Measurements from ENCODE around the gene CXCL11. TPM values are rescaled to one million over a fixed set of nuclear protein-coding genes. Genes with fewer than 3 reads are reported as not detected.

Gene CXCL11
- total and polyA plus RNA-seq, 9 of the 15 experiments (the other 6 are each of a cell fraction or from before 2014, with no cell fraction given) = 2.1 to 9.1 (median 4.5) TPM

DNA sequence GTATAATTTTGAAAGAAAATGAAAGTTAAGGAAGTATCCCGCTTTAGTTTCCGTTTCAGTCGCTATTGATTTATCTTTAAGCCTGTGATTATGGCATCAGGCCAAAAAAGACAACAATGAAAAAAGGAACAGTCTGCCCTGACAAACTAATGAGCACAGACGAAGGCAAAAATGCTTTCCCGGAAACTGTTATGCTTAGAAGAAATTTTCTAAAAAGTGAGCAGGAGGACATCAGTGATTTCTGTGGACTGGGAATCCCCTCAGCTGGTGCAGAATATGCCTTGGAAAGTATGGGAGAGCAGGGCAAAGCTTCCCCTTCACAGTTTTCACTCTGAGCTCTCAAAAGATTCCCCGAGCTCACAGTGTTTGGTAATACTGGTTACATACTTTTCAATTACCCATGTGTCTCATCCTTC lies 7.5 kb downstream of the CXCL11 start (continued):
- TF ChIP-seq ZNF57 (CRISPR knock-in tag; IDR thresholded peaks at IDR 0.05) (no peak), SRSF7 (optimal IDR thresholded peaks at IDR 0.05; ENCODE audit: low read depth, low read length) (no peak), PBX2 (CRISPR knock-in tag; IDR thresholded peaks at IDR 0.05; ENCODE audit: low read depth) (no peak), PBX2 (tag; conservative IDR thresholded peaks at IDR 0.05; ENCODE audit: low read depth) (peak; percentile 63), NR1H2 (CRISPR knock-in tag; IDR thresholded peaks at IDR 0.05) (no peak), ZNF175 (CRISPR knock-in tag; IDR thresholded peaks at IDR 0.05; ENCODE audit: low read depth) (0 out of 2 replicates have a peak, but pooled peaks have one; percentile 29), FOXK2 (conservative IDR thresholded peaks at IDR 0.05 in 1 of 2, IDR thresholded peaks at IDR 0.05 in 1 of 2; ENCODE audit: low read depth in 2 of 2) (no peak), HEY1 (CRISPR knock-in tag; IDR thresholded peaks at IDR 0.05; ENCODE audit: borderline replicate concordance) (no peak), SOX6 (IDR thresholded peaks at IDR 0.05) (peak; percentile 48; the same call in 1 of the 2 replicates), GATAD2B (IDR thresholded peaks at IDR 0.05; ENCODE audit: borderline replicate concordance) (no peak), JUN (IDR thresholded peaks at IDR 0.05; ENCODE audit: borderline replicate concordance, low read depth, low read length) (no peak), JUN (CRISPR knock-in tag; IDR thresholded peaks at IDR 0.05; ENCODE audit: borderline replicate concordance) (no peak), ARHGAP35 (IDR thresholded peaks at IDR 0.05; ENCODE audit: partially characterized antibody) (no peak), ZBTB43 (CRISPR knock-in tag; IDR thresholded peaks at IDR 0.05) (no peak), ZNF197 (CRISPR knock-in tag; IDR thresholded peaks at IDR 0.05; ENCODE audit: low read depth) (no peak), HDAC3 (IDR thresholded peaks at IDR 0.05; ENCODE audit: borderline replicate concordance, partially characterized antibody) (no peak), SMARCB1 (IDR thresholded peaks at IDR 0.05; ENCODE audit: insufficient read length, low read depth) (no peak)
- TF ChIP-seq, protein P1, sequence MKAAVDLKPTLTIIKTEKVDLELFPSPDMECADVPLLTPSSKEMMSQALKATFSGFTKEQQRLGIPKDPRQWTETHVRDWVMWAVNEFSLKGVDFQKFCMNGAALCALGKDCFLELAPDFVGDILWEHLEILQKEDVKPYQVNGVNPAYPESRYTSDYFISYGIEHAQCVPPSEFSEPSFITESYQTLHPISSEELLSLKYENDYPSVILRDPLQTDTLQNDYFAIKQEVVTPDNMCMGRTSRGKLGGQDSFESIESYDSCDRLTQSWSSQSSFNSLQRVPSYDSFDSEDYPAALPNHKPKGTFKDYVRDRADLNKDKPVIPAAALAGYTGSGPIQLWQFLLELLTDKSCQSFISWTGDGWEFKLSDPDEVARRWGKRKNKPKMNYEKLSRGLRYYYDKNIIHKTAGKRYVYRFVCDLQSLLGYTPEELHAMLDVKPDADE (conservative IDR thresholded peaks at IDR 0.05; ENCODE audit: control insufficient read depth, low read depth, low read length) = no peak
- TF ChIP-seq, protein P2, sequence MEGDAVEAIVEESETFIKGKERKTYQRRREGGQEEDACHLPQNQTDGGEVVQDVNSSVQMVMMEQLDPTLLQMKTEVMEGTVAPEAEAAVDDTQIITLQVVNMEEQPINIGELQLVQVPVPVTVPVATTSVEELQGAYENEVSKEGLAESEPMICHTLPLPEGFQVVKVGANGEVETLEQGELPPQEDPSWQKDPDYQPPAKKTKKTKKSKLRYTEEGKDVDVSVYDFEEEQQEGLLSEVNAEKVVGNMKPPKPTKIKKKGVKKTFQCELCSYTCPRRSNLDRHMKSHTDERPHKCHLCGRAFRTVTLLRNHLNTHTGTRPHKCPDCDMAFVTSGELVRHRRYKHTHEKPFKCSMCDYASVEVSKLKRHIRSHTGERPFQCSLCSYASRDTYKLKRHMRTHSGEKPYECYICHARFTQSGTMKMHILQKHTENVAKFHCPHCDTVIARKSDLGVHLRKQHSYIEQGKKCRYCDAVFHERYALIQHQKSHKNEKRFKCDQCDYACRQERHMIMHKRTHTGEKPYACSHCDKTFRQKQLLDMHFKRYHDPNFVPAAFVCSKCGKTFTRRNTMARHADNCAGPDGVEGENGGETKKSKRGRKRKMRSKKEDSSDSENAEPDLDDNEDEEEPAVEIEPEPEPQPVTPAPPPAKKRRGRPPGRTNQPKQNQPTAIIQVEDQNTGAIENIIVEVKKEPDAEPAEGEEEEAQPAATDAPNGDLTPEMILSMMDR (IDR thresholded peaks at IDR 0.05 in 2 of 3, conservative IDR thresholded peaks at IDR 0.05 in 1 of 3; ENCODE audit: insufficient read depth in 2 of 3, low read depth in 1 of 3, low read length in 3 of 3) = no peak
- TF ChIP-seq, protein P3, sequence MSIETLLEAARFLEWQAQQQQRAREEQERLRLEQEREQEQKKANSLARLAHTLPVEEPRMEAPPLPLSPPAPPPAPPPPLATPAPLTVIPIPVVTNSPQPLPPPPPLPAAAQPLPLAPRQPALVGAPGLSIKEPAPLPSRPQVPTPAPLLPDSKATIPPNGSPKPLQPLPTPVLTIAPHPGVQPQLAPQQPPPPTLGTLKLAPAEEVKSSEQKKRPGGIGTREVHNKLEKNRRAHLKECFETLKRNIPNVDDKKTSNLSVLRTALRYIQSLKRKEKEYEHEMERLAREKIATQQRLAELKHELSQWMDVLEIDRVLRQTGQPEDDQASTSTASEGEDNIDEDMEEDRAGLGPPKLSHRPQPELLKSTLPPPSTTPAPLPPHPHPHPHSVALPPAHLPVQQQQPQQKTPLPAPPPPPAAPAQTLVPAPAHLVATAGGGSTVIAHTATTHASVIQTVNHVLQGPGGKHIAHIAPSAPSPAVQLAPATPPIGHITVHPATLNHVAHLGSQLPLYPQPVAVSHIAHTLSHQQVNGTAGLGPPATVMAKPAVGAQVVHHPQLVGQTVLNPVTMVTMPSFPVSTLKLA (conservative IDR thresholded peaks at IDR 0.05) = no peak
